ENCODE results near the gene NDUFAF8. TPM values are rescaled to one million over a fixed set of nuclear protein-coding genes. Genes with fewer than 3 reads are reported as not detected.

The NDUFAF8 gene
- total RNA-seq, 4 donors from 2014 or later, result 16.9 to 38.4 (median 22.3) TPM

DNA sequence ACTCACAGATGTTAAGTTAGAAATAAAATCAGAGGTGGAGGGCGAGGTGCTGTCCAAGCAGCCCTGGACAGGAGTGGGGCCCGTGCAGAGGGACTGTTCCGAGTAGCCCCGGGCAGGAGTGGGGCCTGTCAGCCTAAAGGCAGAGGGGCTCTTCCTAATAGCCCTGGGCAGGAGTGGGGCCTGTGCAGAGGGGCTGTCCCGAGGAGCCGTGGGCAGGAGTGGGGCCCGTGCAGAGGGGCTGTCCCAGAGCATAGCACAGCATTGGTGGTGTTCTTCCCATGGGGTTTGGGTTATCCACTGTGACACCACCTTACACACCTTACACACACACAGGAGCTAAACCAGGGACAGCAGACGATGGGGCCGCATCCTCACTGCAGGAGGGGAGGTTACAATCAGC lies 26.8 kb upstream of the NDUFAF8 start:
- Histone ChIP-seq H3K36me3 (peaks cover 0 to 21% of the 10 kb centered on the region in 2 donors), H3K27ac (no peak overlapping the region), H3K27me3 (no peaks in the 10 kb centered on the region), H3K4me1 (no peaks in the 10 kb centered on the region), H3K4me3 (no peak overlapping the region), H3K9me3 (no peaks in the 10 kb centered on the region)
- TF ChIP-seq POLR2AphosphoS5 (IDR thresholded peaks at IDR 0.05) (no peak), EP300 (IDR thresholded peaks at IDR 0.05) (no peak), POLR2A (IDR thresholded peaks at IDR 0.05) (no peak)
- TF ChIP-seq, protein P1, sequence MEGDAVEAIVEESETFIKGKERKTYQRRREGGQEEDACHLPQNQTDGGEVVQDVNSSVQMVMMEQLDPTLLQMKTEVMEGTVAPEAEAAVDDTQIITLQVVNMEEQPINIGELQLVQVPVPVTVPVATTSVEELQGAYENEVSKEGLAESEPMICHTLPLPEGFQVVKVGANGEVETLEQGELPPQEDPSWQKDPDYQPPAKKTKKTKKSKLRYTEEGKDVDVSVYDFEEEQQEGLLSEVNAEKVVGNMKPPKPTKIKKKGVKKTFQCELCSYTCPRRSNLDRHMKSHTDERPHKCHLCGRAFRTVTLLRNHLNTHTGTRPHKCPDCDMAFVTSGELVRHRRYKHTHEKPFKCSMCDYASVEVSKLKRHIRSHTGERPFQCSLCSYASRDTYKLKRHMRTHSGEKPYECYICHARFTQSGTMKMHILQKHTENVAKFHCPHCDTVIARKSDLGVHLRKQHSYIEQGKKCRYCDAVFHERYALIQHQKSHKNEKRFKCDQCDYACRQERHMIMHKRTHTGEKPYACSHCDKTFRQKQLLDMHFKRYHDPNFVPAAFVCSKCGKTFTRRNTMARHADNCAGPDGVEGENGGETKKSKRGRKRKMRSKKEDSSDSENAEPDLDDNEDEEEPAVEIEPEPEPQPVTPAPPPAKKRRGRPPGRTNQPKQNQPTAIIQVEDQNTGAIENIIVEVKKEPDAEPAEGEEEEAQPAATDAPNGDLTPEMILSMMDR (IDR thresholded peaks at IDR 0.05), result no peak
- WGBS, 2 donors (ENCODE audit: low coverage in 1 of 2), result 84 to 90% methylated on average over 4 to 7 of the region's 9 CpGs
- no peak for ATAC-seq

DNA sequence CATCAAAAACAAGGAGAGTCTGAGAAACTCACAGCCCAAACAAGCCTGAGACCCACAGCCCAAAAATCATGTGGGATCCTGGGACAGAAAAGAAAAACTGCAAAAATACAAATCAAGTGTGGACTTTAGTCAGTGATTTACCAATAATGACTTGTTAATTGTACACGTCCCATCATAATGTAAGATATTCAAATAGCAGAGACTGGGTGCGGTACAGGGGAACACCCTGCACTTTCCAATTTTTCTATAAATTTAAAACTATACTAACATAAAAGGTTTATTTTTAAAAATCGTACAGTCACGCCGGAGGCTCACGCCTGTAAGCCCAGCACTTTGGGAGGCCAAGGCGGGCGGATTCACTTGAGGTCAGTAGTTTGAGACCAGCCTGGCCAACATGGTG lies 25.1 kb upstream of the NDUFAF8 start:
- TF ChIP-seq POLR2AphosphoS5 (IDR thresholded peaks at IDR 0.05), result no peak
- no peak for TF ChIP-seq POLR2A (IDR thresholded peaks at IDR 0.05)
- WGBS, 2 donors (ENCODE audit: low coverage in 1 of 2), result 92 to 95% methylated on average over 6 to 8 of the region's 8 CpGs
- ATAC-seq, result no peak
- no peak overlapping the region for H3K4me3 ChIP-seq
- peaks cover 0 to 22% of the 10 kb centered on the region in 2 donors for H3K36me3 ChIP-seq
- H3K9me3 ChIP-seq, result no peaks in the 10 kb centered on the region
- no peak overlapping the region for H3K27ac ChIP-seq
- no peaks in the 10 kb centered on the region for H3K4me1 ChIP-seq
- no peaks in the 10 kb centered on the region for H3K27me3 ChIP-seq

DNA sequence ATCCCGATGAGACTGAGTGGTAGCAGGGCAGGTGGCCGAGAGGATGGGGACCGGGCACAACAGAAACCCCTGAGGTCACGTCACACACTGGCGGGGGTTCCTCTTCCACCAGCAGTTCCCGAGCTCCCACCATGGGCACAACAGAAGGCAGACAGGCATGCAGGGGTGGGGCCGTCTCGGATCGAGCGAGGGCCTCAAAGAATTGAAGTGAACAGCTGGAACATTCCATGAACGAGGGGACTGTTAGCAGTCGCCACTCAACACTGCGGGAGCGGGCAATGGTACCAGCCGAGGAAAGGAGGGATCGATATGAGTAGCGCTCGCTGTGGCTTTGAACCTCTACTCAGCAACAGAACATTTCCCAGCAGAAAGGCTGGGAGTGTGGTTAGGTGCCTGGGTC lies 21.6 kb upstream of the NDUFAF8 start:
- Histone ChIP-seq H3K36me3 (peaks cover 0 to 34% of the 10 kb centered on the region in 2 donors), H3K27ac (no peak overlapping the region), H3K4me1 (peaks cover 5 to 15% (median 12%) of the 10 kb centered on the region in 3 donors), H3K27me3 (no peaks in the 10 kb centered on the region), H3K4me3 (no peak overlapping the region), H3K9me3 (no peaks in the 10 kb centered on the region)
- WGBS, 2 donors (ENCODE audit: low coverage in 1 of 2), result 87% methylated on average over 7 to 14 of the region's 18 CpGs
- no peak for ATAC-seq
- TF ChIP-seq POLR2A (IDR thresholded peaks at IDR 0.05) (no peak), EP300 (IDR thresholded peaks at IDR 0.05) (no peak), POLR2AphosphoS5 (IDR thresholded peaks at IDR 0.05) (no peak)
- TF ChIP-seq, protein P1 (IDR thresholded peaks at IDR 0.05), result no peak

DNA sequence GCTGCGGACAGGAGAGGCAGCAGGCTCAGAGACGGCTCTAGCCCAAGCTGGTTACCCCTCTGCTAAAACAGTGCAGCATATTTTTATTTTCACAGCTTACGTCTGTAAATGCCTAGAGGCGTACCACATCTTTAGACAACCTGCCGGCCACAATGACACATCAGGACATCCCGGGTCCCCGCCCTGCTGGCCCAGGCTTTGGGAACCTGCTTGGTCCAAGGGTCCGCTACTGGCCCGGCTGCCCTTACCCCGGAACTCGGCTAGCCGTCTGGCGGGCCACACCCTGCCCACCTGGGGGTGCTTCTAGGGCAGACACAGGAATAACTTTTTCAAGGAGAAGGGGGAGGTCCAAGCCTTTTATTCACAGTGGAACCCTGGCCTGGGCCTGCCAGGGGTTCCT lies 20.7 kb upstream of the NDUFAF8 start:
- Histone ChIP-seq H3K4me3 (no peak overlapping the region), H3K4me1 (peaks cover 5 to 20% (median 14%) of the 10 kb centered on the region in 3 donors), H3K27me3 (no peaks in the 10 kb centered on the region), H3K36me3 (peaks cover 0 to 34% of the 10 kb centered on the region in 2 donors), H3K9me3 (no peaks in the 10 kb centered on the region), H3K27ac (no peak overlapping the region)
- no peak for ATAC-seq
- WGBS, 2 donors (ENCODE audit: low coverage in 1 of 2), result 100% methylated on average over 2 of the region's 13 CpGs; no CpG with 5 or more reads in 1 of the 2 donors
- TF ChIP-seq EP300 (IDR thresholded peaks at IDR 0.05) (no peak), POLR2A (IDR thresholded peaks at IDR 0.05) (no peak), POLR2AphosphoS5 (IDR thresholded peaks at IDR 0.05) (no peak)
- TF ChIP-seq, protein P1 (IDR thresholded peaks at IDR 0.05), result no peak

DNA sequence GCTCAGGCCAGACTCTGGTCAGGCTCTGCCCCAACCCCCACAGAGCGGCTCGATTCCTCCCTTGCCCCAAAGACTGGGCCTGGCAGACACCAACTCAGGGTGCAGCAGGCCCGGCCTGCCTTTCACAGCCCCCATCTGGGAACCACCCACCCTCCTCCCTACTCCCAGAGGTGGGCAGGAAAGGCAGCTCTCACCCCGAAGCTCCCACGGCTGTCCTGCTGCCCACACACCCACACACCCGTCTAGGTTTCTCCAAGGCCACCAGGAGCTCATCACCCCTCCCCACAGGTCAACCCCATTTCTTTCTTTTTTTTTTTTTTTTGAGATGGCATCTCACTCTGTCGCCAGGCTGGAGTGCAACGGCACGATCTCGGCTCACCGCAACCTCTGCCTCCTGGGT lies 20.1 kb upstream of the NDUFAF8 start:
- Histone ChIP-seq H3K9me3 (no peaks in the 10 kb centered on the region), H3K27me3 (no peaks in the 10 kb centered on the region), H3K36me3 (peaks cover 0 to 34% of the 10 kb centered on the region in 2 donors), H3K4me1 (peaks cover 5 to 25% (median 17%) of the 10 kb centered on the region in 3 donors), H3K27ac (no peak overlapping the region), H3K4me3 (no peak overlapping the region)
- no peak for ATAC-seq
- TF ChIP-seq POLR2AphosphoS5 (IDR thresholded peaks at IDR 0.05) (no peak), POLR2A (IDR thresholded peaks at IDR 0.05) (no peak), EP300 (IDR thresholded peaks at IDR 0.05) (no peak)
- TF ChIP-seq, protein P1 (IDR thresholded peaks at IDR 0.05), result no peak
- 93 to 100% methylated on average over 1 to 3 of the region's 11 CpGs for WGBS, 2 donors (ENCODE audit: low coverage in 1 of 2)

All from gastroesophageal sphincter (tissue), 4 donors.